Mesodermal cell (in vitro differentiated cells): ENCODE measurements around the gene SLC34A2.

Source experiments
- H3K27ac ChIP-seq: 2 replicates; pipeline ENCODE4 v1.7.0; 2013; ENCODE audit warnings: mild to moderate bottlenecking, low read depth, low read length, moderate library complexity; ENCODE audit not compliant: severe bottlenecking
- H3K36me3 ChIP-seq: 2 replicates; pipeline ENCODE4 v1.7.1; 2013; ENCODE audit warnings: mild to moderate bottlenecking, low read length, moderate library complexity; ENCODE audit not compliant: control insufficient read depth, insufficient read depth
- H3K4me1 ChIP-seq: one replicate; pipeline ENCODE4 v1.7.1; 2013; ENCODE audit warnings: mild to moderate bottlenecking, low read length; ENCODE audit not compliant: insufficient read depth, control insufficient read depth, poor library complexity, severe bottlenecking
- H3K4me3 ChIP-seq: 2 replicates; pipeline ENCODE4 v1.7.0; 2013; ENCODE audit warnings: low read length, control low read depth, mild to moderate bottlenecking; ENCODE audit not compliant: insufficient read depth, poor library complexity, severe bottlenecking; ENCODE audit errors: extremely low read depth
- H3K9me3 ChIP-seq: 2 replicates; pipeline ENCODE4 v1.7.1; 2013; ENCODE audit warnings: mild to moderate bottlenecking, low read length, moderate library complexity; ENCODE audit not compliant: control insufficient read depth
- WGBS, 2 experiments: methylation state at CpG; one replicate each; pipeline ENCODE4 v1.1.5; 2013; ENCODE audit warnings: missing lambda C conversion rate in 2 of 2; ENCODE audit not compliant: insufficient coverage in 2 of 2; 5-methylcytosine and 5-hydroxymethylcytosine counted together

SLC34A2 gene

GRCh38 chr4:25633541-25633940 lies 22.1 kb upstream of the SLC34A2 start:
- H3K27ac ChIP-seq, result no peak overlapping the region
- WGBS, 2 experiments, result 81 to 93% methylated on average over 3 to 4 of the region's 4 CpGs
- H3K9me3 ChIP-seq, result no peaks in the 10 kb centered on the region
- H3K36me3 ChIP-seq, result no peaks in the 10 kb centered on the region
- no peak overlapping the region for H3K4me3 ChIP-seq
- no peaks in the 10 kb centered on the region for H3K4me1 ChIP-seq

GRCh38 chr4:25635501-25635900 lies 20.1 kb upstream of the SLC34A2 start:
- 77 to 94% methylated on average over 2 of the region's 4 CpGs for WGBS, 2 experiments
- Histone ChIP-seq H3K36me3 (no peaks in the 10 kb centered on the region), H3K4me3 (no peak overlapping the region), H3K27ac (no peak overlapping the region), H3K9me3 (no peaks in the 10 kb centered on the region), H3K4me1 (no peaks in the 10 kb centered on the region)

GRCh38 chr4:25637581-25638220 lies 17.9 kb upstream of the SLC34A2 start:
- Histone ChIP-seq H3K9me3 (no peaks in the 10 kb centered on the region), H3K27ac (no peak overlapping the region), H3K4me1 (no peaks in the 10 kb centered on the region), H3K36me3 (no peaks in the 10 kb centered on the region), H3K4me3 (no peak overlapping the region)
- WGBS, 2 experiments, result 83 to 85% methylated on average over 4 to 5 of the region's 10 CpGs

- no peak overlapping the region for H3K4me3 ChIP-seq
- no peaks in the 10 kb centered on the region for H3K36me3 ChIP-seq
- H3K27ac ChIP-seq, result no peak overlapping the region
- no peaks in the 10 kb centered on the region for H3K9me3 ChIP-seq
- WGBS, 2 experiments, result 100% methylated on average over 1 to 3 of the region's 4 CpGs
- H3K4me1 ChIP-seq, result no peaks in the 10 kb centered on the region
These were observed 17.4 kb upstream of the SLC34A2 start for GRCh38 chr4:25638221-25638601.

- Histone ChIP-seq H3K4me1 (no peaks in the 10 kb centered on the region), H3K9me3 (no peaks in the 10 kb centered on the region), H3K4me3 (no peak overlapping the region), H3K27ac (no peak overlapping the region), H3K36me3 (no peaks in the 10 kb centered on the region)
- 97 to 100% methylated on average over 1 to 4 of the region's 4 CpGs for WGBS, 2 experiments
These were observed 16.8 kb upstream of the SLC34A2 start for GRCh38 chr4:25638806-25639205.

- 78 to 98% methylated on average over 5 to 6 of the region's 6 CpGs for WGBS, 2 experiments
- Histone ChIP-seq H3K9me3 (no peaks in the 10 kb centered on the region), H3K4me3 (no peak overlapping the region), H3K27ac (no peak overlapping the region), H3K4me1 (peaks cover 9% of the 10 kb centered on the region), H3K36me3 (no peaks in the 10 kb centered on the region)
These were observed 5.3 kb upstream of the SLC34A2 start for GRCh38 chr4:25650311-25650710.

GRCh38 chr4:25651682-25652081 lies 4.0 kb upstream of the SLC34A2 start:
- H3K4me1 ChIP-seq, result peaks cover 15% of the 10 kb centered on the region
- no peaks in the 10 kb centered on the region for H3K9me3 ChIP-seq
- H3K36me3 ChIP-seq, result no peaks in the 10 kb centered on the region
- H3K4me3 ChIP-seq, result no peak overlapping the region
- 74 to 91% methylated on average over 3 to 4 of the region's 5 CpGs for WGBS, 2 experiments
- no peak overlapping the region for H3K27ac ChIP-seq

- H3K36me3 ChIP-seq, result no peaks in the 10 kb centered on the region
- no peak overlapping the region for H3K4me3 ChIP-seq
- H3K9me3 ChIP-seq, result no peaks in the 10 kb centered on the region
- 76 to 77% methylated on average over 14 to 16 of the region's 17 CpGs for WGBS, 2 experiments
- H3K27ac ChIP-seq, result no peak overlapping the region
- peaks cover 15% of the 10 kb centered on the region for H3K4me1 ChIP-seq
These were observed 1.4 kb upstream of the SLC34A2 start for GRCh38 chr4:25654031-25654970.

GRCh38 chr4:25656031-25656430 lies 380 bp downstream of the SLC34A2 start:
- 67 to 73% methylated on average over 5 to 8 of the region's 8 CpGs for WGBS, 2 experiments
- no peak overlapping the region for H3K27ac ChIP-seq
- H3K4me3 ChIP-seq, result peak overlapping the region; percentile 18
- H3K9me3 ChIP-seq, result no peaks in the 10 kb centered on the region
- peaks cover 15% of the 10 kb centered on the region for H3K4me1 ChIP-seq
- H3K36me3 ChIP-seq, result no peaks in the 10 kb centered on the region

GRCh38 chr4:25658357-25658771 lies 2.7 kb downstream of the SLC34A2 start:
- Histone ChIP-seq H3K4me1 (peaks cover 8% of the 10 kb centered on the region), H3K9me3 (no peaks in the 10 kb centered on the region), H3K27ac (no peak overlapping the region), H3K36me3 (no peaks in the 10 kb centered on the region), H3K4me3 (no peak overlapping the region)
- whole genome bisulfite sequencing, 2 experiments, result 92 to 93% methylated on average over 2 of the region's 3 CpGs

- H3K4me1 ChIP-seq, result peaks cover 8% of the 10 kb centered on the region
- 67 to 100% methylated on average over 1 of the region's 3 CpGs for WGBS, 2 experiments
- no peak overlapping the region for H3K4me3 ChIP-seq
- no peaks in the 10 kb centered on the region for H3K36me3 ChIP-seq
- no peak overlapping the region for H3K27ac ChIP-seq
- no peaks in the 10 kb centered on the region for H3K9me3 ChIP-seq
These were observed 3.1 kb downstream of the SLC34A2 start for GRCh38 chr4:25658777-25659176.
